Endometrium (tissue), 2 donors: ENCODE data around the gene RTL10.

Source experiments
- FAIRE-seq: peaks from 2 replicates; lab custom pipeline; 2012; peaks lifted over from hg19 to GRCh38; lab: Jason Lieb, UNC
- donor health status: control.
- donor health status: control.

The RTL10 gene

GRCh38 chr22:19854778-19855503, at the start of gene RTL10, which contains the start of gene GNB1L:
TSS of gene RTL10 (minus strand) at chr22:19854874. CDS start at chr22:19852261, 2,613 bp downstream.
TSS of gene GNB1L (minus strand) at chr22:19854874. CDS start at chr22:19821355, 33,519 bp downstream.
- FAIRE-seq, result no peak

GRCh38 chr22:19904174-19904856, 49.6 kb upstream of the RTL10 start:
- no peak for FAIRE-seq

- no peak for FAIRE-seq
Observed at GRCh38 chr22:19903513-19903912, 48.8 kb upstream of the RTL10 start.

GRCh38 chr22:19903031-19903430, 48.4 kb upstream of the RTL10 start:
- no peak for FAIRE-seq

GRCh38 chr22:19902245-19902715, 47.6 kb upstream of the RTL10 start:
- FAIRE-seq, result no peak

- no peak for FAIRE-seq
Observed at GRCh38 chr22:19901577-19902244, 47.0 kb upstream of the RTL10 start.

- FAIRE-seq, result no peak
Observed at GRCh38 chr22:19900707-19901436, 46.2 kb upstream of the RTL10 start.

- FAIRE-seq, result no peak
Observed at GRCh38 chr22:19898831-19899567, 44.3 kb upstream of the RTL10 start.

GRCh38 chr22:19898145-19898544, 43.5 kb upstream of the RTL10 start:
- FAIRE-seq, result no peak

GRCh38 chr22:19897726-19898125, 43.1 kb upstream of the RTL10 start:
- FAIRE-seq, result no peak

GRCh38 chr22:19896665-19897355, 42.1 kb upstream of the RTL10 start:
- FAIRE-seq, result no peak

- FAIRE-seq, result no peak
Observed at GRCh38 chr22:19895160-19895849, 40.6 kb upstream of the RTL10 start.

GRCh38 chr22:19893363-19893762, 38.7 kb upstream of the RTL10 start:
- no peak for FAIRE-seq

- no peak for FAIRE-seq
Observed at GRCh38 chr22:19892925-19893324, 38.3 kb upstream of the RTL10 start.

- no peak for FAIRE-seq
Observed at GRCh38 chr22:19892257-19892879, 37.7 kb upstream of the RTL10 start.

- FAIRE-seq, result no peak
Observed at GRCh38 chr22:19891317-19892256, 36.9 kb upstream of the RTL10 start.

- FAIRE-seq, result no peak
Observed at GRCh38 chr22:19890502-19891316, 36.0 kb upstream of the RTL10 start.

GRCh38 chr22:19889951-19890350, 35.3 kb upstream of the RTL10 start:
- no peak for FAIRE-seq
